Measurements from ENCODE around the gene ENO3.

- TF ChIP-seq SP1 (IDR thresholded peaks at IDR 0.05) (no peak), ARNT (IDR thresholded peaks at IDR 0.05) (no peak), TARDBP (IDR thresholded peaks at IDR 0.05) (no peak), LEF1 (IDR thresholded peaks at IDR 0.05; ENCODE audit: borderline replicate concordance) (no peak)
Observed at GRCh38 chr17:4967539-4968485, 16.9 kb downstream of the ENO3 start, which contains the start of gene SPAG7.

Measured in HEK293T (cell line).